Smooth muscle cell of the brain vasculature (primary cell): ENCODE results near the gene TMEM270.

ENCODE experiments used
- DNase-seq: peaks from one replicate; pipeline ENCODE4 v3.0.0-alpha.2; 2012; ENCODE audit warnings: low read depth, low spot score

TMEM270 gene

DNA sequence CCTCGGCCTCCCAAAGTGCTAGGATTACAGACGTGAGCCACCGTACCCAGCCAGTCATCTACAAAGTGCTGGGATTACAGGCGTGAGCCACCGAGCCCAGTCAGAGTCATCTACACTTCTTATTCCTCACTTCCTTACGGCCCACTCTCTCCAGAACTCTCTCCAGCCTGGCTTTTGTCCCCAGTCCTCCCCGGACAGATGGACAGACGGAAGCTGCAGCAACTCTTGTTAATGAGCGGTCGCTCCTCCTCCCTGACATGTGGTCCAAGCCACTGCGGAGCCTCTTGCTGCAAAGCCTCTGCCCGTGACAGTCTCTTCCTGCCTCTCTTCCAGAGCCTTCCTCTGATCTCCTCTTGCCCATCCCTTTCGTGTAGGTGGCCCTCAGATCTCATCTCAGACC, 45.9 kb downstream of the TMEM270 start:
- no peak for DNase-seq

DNA sequence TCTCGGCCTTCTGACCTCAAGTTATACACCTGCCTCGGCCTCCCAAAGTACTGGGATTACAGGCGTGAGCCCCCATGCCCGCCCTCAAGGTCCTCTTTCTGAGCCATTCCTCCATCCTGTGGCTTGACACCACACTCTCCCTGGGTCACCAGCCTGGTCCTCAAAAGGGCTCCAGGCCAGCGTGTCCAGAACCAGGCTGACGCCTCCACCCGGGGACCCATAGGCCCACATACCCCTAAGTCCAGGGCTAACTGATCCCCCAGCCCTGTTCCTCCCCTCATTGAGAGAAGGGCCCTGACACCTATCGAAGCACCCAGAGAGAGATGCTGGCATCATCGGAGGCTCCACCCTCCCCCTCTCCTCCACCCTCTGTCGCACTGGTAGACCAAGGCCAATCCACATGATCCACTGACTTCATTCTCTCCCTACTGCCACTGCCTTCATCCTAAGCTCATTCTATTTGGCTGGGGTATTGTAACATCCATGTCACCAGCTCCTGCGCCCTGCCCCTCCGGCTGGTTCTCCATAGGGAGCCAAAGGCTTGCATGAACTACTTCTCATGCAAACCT, 46.7 kb downstream of the TMEM270 start:
- no peak for DNase-seq

- DNase-seq, result no peak
Observed at GRCh38 chr7:73908123-73908611, 47.2 kb downstream of the TMEM270 start.

DNA sequence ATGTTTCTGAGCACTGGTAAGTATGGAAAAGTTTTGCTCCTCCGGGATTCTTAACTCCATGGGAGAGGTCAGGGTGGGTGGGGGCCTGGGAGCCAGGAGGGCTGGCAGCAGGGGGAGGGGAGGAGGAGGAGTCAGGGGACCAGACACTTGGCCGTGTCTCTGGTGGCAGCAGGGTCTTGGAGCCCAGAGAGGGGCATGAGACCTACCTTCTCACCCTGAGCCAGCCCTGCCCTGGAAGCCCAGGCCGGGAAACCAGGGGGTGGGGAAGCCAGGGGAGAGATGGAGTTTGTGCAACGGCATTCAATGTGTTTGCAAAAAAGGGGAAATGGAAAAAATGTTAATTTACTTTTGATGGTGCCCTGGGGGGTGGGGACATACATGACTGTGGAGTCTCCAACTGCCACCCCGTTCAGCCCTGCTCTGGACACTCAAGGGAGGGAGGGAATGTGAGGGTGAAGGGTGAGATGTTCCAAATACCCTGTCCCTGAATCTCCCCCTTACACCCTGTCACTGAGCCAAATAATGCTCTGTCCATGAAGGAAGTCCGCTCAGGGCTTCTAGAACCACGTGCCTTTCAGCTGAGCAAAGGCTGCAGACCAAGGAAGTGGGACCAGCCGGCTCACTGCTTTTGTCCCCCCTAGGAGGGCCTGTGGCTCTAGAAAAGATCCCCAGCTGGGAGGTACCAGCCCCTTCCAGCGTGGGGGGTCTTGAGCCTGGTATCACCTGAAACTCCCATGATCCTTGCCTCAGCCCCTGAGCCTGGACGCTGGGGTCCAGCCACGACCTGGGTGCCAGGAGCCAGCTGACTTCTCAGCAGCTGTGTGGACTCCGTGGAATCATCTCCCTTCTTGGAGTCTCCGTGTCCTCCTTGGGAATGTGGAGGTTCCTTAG, 48.3 kb downstream of the TMEM270 start:
- DNase-seq, result no peak

DNA sequence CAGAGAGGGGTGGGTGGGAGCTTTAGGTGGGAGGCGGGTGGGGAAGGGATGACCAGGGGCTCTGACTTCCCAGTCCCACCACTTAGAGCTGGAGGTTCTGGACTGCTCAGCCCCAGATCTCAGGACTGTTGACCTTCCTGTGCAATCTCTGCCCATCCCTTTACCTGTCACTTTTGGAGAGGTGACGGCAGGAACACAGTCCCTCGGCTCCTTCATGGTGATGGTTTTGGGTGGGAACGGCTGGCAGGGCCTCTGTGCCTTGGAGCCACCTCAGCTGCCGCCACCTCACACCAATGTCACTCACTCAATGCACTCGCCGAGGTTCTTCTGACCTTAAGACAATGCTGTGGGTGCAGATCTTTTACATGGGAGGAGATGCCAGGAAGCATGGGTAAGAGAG, 49.0 kb downstream of the TMEM270 start:
- no peak for DNase-seq

GRCh38 chr7:73912223-73912622, 51.3 kb downstream of the TMEM270 start:
- DNase-seq, result no peak
